ENCODE data around the gene KRTAP12-2.
"Not testable (repeated sequence)": the region's sequence is repeated elsewhere in the genome, so short reads cannot be mapped to it uniquely, and the experiment has no call there.

KRTAP12-2 gene

DNA sequence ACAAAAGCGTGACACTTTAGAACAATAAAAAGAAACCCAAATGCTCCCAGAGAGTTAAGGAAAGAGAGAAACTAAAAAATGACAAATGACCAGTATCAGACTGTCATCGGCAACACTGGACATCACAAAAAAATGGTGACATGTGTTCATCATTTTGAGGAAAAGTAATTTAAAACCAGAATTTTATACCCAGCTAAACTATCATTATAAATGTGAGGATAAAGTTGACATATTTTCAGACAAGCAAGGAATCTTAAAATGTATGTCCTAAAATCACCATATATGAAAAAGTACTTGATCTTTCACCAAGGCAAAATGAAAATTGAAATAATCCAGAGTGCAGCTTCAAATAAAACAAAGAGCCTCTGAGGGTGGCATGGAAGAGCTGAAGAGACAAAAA is 21.8 kb downstream of the KRTAP12-2 start:
- TF ChIP-seq POLR2A (IDR thresholded peaks at IDR 0.05; ENCODE audit: low read length) (no peak), GATA1 (IDR thresholded peaks at IDR 0.05; ENCODE audit: low read depth, low read length) (no peak)
- DNase-seq: no peak

DNA sequence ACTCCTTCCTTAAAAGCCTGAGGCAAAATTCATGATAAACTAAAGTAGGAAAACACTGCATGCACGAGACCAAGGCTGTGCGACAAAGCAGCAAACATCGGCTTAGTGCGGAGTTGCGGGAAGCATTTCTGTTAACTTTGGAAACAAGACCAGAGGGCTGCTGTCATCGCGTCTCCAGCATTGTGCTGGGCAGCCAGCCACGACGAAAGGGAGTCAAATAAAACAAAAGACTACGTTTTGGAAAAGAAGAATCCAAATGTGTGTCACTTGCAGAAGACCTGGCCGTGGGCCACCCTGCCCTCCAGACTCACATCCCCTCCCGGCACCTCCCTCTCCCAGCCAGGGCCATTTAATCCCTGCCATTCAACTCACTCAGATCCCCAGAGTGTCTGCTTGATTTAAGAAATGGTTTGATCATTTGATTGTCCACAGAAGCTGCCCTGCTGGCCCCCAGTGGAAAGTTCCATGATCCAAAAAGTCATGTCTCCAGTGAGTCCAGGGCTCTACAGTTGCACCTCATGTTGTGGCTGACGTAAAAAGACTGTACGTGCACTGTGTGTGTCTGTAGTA is 22.9 kb downstream of the KRTAP12-2 start:
- TF ChIP-seq POLR2A (IDR thresholded peaks at IDR 0.05; ENCODE audit: low read length) (no peak), GATA1 (IDR thresholded peaks at IDR 0.05; ENCODE audit: low read depth, low read length) (no peak)
- no peak for DNase-seq

DNA sequence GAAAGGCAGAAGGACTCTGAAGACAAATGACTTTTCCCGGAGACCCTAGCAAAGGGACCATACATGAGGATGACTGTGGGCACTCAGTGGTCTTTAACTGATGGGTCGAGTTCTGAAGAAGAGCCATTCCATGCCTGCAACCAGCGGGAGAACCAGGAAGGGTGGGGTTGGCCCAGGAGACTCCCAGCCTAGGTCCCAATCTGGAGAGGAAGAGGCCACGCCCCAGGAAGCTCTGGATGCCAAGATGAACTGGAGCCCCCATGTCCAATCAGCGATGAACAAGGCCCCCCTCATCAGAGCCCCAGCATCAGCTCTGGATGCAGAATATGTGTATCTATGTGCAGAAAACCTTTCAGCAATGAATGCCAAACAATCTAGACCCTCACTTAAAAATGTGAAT is 26.0 kb downstream of the KRTAP12-2 start:
- no peak for DNase-seq
- TF ChIP-seq POLR2A (IDR thresholded peaks at IDR 0.05; ENCODE audit: low read length): no peak
- no peak for TF ChIP-seq GATA1 (IDR thresholded peaks at IDR 0.05; ENCODE audit: low read depth, low read length)

DNA sequence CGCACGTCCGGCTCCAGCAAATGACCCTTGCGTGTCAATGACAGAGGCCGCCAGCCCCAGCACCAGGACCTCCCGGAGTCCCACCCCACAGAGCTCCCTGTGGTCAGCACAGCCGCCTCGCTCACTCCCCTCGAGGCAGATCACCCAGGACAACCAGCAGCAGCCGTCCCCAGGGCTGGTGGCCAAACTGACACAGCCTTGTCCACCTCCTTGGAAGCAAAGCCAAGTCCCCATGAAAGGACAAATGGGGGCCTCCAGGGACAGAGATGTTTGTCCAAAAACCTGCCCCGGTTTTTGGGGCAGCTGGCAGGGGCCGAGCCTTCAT is 27.4 kb downstream of the KRTAP12-2 start:
- no peak for DNase-seq
- TF ChIP-seq POLR2A (IDR thresholded peaks at IDR 0.05; ENCODE audit: low read length) (no peak), GATA1 (IDR thresholded peaks at IDR 0.05; ENCODE audit: low read depth, low read length) (no peak)

DNA sequence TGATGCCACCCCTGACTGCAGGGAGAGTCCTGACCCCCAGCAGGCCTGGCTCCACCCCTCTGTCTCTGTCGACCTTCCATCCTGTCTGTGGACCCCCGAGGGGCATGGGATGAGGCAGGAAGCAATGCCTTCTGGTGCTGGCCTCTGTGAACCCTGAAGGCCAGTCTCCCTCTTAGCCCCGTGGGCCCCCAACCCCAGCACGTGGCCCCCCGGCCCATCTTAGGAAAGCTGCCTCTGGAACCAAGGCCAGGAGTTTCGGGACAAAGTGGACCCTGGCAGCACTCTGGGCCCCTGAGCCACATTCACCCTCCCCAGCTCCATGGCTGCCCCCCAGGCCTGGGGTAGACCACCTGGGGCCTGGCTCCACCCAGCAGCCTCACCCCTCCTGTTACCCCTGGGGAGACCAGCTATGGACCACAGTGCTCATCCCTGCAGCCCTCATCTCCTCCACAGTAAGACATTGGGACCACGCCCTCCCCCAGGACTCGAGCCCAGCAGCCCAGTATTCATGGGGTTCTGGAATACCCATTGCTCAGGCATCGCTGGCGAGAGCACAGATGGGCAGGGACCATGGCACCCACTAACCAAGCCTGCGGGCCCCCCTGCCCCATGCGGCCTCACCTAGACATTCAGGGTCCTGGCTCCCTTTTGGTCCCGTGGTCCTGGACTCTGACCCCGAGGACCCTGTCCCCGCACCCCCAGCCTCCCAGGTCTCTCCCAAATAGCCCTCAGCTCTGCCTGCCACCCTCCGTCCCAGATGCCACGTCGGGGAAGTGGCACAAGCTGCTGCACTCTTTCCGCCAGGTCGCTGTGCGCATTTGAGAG is 28.0 kb downstream of the KRTAP12-2 start:
- not testable (repeated sequence) for DNase-seq

GRCh38 chr21:44637851-44638348 is 28.8 kb downstream of the KRTAP12-2 start:
- DNase-seq: not testable (repeated sequence)

- TF ChIP-seq GATA1 (IDR thresholded peaks at IDR 0.05; ENCODE audit: low read depth, low read length) (no peak), POLR2A (IDR thresholded peaks at IDR 0.05; ENCODE audit: low read length) (no peak)
- DNase-seq: no peak
Measured at GRCh38 chr21:44637018-44637850, 29.5 kb downstream of the KRTAP12-2 start, which contains the start of gene KRTAP10-10. Gene KRTAP10-10, plus strand, starts transcription at chr21:44637356. Its CDS starts 62 bp downstream, at chr21:44637418.

DNA sequence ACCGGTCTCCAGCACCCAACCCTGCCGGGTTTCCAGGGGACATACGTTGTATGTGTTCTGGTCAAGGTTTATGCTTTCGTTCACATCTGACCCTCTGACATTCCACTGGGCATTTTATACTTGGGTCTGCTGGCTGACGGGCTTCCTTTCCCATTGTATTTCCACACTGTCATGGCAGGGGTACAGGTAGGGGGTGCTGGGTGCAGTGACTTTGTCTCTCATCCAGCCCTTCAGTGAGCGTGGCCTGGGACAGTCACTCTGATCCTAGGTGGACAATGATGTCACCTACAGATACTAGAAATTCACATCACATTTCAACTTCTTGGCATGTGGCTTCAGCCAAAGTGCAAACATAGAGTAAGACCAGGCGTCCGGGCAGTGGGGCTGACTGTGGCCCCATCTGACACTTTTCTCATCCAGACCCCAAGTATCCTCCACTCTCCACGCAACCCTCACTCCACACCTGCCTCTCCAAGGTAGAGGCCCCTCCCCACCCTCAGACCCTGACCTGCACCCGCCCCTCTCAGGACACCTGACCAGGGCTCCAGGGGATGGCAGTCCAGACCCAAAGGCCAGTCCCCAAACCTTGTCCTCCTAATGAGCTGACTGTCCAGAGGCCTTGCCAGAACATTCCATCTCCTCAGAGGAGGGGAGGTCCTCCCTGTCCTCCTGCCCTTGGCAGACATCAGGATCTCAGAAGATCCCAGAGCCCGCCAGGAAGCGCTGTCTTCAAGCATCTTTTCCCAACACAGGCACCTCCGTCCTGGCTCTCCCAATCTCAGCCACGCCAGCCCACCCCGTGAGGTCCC is 30.3 kb downstream of the KRTAP12-2 start:
- no peak for DNase-seq
- no peak for TF ChIP-seq POLR2A (IDR thresholded peaks at IDR 0.05; ENCODE audit: low read length)

GRCh38 chr21:44632067-44632466 is 34.7 kb downstream of the KRTAP12-2 start:
- no peak for TF ChIP-seq GATA1 (IDR thresholded peaks at IDR 0.05; ENCODE audit: low read depth, low read length)
- TF ChIP-seq POLR2A (IDR thresholded peaks at IDR 0.05; ENCODE audit: low read length): no peak
- DNase-seq: no peak

DNA sequence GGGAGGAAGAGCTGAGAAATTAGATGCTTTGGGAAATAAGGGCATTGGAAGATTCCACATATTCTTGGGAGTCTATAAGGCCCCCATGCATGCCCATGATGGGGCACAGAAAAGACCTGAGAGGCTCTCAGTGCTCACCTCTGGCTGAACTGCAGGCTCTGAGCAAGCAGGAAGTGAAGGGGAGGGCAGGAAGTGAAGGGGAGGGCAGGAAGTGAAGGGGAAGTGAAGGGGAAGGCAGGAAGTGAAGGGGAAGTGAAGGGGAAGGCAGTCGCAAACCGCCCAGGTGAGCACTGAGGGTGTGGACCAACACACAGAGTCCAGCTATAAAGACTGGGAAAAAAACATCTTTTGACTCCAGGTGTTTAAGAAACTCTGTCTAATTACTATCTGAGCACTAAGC is 36.3 kb downstream of the KRTAP12-2 start:
- TF ChIP-seq GATA1 (IDR thresholded peaks at IDR 0.05; ENCODE audit: low read depth, low read length): no peak
- no peak for TF ChIP-seq POLR2A (IDR thresholded peaks at IDR 0.05; ENCODE audit: low read length)
- no peak for DNase-seq

GRCh38 chr21:44628707-44629391 is 37.9 kb downstream of the KRTAP12-2 start:
- TF ChIP-seq GATA1 (IDR thresholded peaks at IDR 0.05; ENCODE audit: low read depth, low read length): no peak
- no peak for TF ChIP-seq POLR2A (IDR thresholded peaks at IDR 0.05; ENCODE audit: low read length)
- DNase-seq: no peak

DNA sequence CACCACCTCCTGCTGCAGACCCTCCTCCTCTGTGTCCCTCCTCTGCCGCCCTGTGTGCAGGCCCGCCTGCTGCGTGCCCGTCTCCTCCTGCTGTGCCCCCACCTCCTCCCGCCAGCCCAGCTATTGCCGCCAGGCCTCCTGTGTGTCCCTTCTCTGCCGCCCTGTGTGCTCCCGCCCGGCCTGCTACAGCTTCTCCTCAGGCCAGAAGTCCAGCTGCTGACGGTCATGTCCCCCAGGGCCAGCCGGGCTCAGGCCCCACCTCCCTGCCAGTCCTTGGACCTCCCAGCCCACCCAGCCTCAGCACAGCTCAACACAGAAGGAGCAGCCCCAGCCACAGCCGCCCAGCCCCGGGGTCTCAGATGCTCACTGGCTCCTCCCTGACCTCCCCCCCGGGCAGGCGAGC is 38.9 kb downstream of the KRTAP12-2 start:
- not testable (repeated sequence) for DNase-seq

DNA sequence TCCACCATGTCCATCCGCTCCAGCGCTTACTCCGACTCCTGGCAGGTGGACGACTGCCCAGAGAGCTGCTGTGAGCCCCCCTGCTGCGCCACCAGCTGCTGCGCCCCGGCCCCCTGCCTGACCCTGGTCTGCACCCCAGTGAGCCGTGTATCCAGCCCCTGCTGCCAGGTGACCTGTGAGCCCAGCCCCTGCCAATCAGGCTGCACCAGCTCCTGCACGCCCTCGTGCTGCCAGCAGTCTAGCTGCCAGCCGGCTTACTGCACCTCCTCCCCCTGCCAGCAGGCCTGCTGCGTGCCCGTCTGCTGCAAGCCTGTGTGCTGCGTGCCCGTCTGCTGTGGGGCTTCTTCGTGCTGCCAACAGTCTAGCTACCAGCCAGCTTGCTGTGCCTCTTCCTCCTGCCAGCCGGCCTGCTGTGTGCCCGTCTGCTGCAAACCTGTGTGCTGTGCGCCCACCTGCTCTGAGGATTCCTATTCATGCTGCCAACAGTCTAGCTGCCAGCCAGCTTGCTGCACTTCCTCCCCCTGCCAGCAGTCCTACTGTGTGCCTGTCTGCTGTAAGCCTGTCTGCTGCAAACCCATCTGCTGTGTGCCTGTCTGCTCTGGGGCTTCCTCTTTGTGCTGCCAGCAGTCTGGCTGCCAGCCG is 39.4 kb downstream of the KRTAP12-2 start:
- DNase-seq: not testable (repeated sequence)

Data from erythroblast (primary cell).